GM19438 (cell line): ENCODE data around the gene STARD3.

Source experiments
- ATAC-seq: cut with Tn5 transposase; IDR thresholded peaks from one replicate; pipeline ENCODE4 v1.9.1; 2021; ENCODE audit warnings: low read depth; ENCODE audit not compliant: unreplicated experiment

The STARD3 gene

DNA sequence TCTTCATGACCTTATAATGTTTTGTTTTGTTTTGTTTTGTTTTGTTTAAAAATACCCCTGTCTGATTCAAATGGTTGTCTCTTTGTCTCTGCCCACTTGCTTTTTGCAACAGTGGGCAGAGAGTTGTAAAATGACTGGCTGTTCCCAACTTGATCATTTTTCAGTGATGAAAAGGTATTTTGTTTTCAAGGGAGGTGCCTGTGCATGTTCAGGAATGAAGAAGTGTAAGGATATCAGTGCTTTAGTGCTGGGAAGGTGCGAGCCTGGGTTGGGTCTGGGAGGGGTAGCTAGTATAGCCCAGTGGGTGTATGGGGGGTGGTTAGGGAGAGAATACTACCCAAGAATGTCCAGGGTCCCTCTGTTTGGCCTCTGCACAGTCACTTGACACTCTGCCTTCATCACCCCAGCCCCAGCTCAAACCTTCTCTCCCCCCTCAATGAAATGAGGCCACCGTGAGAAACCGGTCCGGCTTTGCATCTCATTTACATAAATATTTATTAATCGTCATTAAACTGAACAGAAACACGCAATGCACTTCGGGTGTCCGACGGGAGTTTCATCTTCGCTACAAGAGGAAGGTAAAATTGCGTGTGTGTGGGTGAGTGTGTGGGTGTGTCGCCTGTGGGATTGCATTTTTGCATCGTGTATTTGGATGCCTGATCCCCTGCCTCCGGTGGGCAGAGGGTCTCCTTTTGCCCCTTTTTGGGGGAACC, 33.5 kb upstream of the STARD3 start:
- ATAC-seq = no peak

DNA sequence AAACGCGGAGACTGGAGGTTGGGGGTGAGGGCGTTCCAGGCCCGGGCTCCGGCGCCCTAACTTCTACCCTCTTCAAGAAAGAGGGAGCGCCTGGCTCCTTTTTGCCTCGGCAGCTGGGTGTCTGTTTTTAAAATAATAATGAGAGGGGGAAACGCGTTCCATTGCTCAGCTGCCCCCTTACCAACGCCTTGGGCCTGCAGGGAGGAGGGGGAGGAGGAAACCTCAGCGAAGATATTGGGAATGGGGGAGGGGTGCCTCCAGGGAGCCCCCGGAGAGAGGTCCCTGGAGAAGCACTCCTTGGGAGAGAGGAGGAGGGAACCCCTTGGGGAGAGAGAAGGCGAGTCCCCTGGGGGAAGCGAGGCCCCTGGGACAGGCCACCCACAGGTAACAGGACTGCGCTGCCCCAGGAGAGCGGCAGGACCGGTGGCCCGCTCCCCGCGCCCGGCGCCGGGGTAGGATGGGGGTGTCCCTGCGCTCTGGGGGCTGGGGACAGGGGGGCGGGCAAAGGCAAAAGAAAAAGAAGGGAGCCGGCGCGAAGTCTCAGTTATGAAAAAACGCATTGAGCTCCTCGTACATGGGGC, 31.9 kb upstream of the STARD3 start:
- no peak for ATAC-seq

DNA sequence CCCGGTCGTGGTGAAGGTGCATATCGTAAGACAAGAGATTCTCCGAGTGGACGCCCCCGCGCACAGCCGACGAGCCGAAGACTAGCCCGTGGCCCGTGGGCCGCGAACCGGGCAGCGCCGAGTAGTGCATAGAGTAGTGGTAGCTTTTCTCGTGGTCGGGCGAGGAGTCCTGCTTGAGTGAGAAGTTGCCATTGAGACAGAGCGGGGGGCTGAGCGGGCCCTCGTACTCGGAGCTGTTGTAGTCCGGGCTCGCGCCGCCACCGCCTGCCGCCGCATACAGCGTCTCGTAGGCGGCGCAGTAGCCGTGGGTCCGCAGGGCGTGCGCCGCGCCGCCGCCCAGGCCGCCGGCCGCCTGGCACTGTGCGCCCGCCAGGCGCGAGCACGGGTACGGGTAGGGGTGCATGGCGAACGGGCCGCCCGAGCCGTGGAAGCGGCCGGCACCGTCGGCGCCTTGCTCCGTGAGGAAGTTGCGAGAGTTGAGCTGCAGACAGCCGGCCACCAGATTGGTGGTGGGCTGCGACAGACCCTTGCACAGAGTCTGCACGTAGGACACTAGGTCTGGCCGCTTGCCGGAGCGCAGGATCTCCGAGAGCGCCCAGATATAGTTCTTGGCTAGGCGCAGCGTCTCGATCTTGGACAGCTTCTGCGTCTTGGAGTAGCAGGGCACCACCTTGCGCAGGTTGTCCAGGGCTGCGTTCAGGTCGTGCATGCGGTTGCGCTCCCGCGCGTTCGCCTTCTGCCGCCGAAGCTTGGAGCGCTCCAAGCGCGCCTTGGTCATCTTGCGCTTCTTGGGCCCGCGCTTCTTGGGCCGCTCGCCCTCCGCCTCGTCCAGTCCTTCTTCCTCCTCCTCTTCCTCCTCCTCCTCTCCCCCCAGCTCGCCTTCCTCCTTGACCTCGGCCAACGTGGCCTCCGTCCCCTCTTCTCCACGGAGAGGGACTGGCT, 31.2 kb upstream of the STARD3 start:
- no peak for ATAC-seq

DNA sequence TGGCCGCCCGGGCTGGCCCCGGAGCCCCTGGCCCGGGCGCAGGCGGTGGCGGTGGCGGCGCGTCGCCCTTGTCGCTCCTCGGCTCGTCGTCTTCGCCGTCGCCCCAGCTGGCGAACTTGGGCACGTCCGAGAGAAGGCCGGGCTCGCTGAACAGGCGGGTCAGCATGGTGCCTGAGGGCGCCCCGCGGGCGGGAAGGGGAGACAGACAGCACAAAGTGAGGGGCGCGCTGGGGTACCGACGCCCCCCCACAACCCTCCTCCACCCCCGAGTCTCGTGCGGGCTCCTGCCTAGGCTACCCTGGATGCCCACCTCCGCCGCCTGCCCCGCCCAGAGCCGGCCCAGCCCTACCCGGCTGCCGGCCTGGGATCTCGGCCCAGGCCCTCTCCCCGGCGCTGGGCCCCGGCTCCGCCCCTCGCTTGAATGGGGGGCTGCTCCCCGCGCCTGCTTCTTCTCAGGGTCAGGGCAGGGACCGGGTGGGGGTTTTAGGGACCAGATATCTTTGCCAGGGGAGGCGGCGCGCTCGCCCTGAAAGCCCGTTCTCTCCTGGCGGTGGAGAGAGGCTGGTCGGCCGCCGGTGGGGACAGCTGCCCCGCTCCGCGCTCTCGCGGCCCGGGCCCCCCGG, 30.4 kb upstream of the STARD3 start:
- ATAC-seq = no peak

DNA sequence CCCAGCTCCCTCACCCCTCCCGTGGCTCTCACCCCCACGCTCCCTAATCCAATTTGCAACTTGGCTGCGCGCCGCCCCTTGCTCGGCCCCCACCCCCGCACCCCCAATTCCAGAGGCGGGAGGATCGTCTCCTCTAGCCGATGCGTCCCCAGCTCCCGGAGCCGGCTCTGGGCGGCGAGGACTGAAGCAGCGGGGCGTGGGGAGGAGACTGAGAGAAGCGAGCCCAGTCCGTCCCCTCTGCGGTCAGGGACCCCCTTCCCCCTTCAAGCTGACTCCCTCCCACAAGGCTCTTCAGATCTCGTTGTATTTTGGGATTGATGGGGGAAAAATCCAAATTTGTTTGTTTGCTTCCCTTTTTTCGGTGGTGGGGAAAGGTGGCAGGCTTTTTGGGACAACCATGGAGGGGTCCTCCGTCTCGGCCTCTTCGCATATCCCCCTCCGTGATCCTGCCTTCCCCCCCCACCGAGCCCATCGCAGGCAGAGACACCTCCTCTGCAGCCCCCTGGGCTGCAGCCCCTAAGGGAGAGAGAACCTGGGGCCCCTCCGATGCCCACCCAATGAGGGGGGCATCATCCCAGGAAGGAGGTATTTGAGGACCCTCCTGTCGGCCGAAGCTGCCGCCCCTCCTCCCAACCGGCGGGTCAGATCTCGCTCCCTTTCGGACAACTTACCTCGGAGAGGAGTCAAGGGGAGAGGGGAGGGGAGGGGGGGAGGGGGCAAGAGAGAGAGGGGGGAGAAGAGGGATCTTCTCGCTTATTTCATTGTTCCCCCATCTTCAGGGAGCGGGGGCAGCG, 29.7 kb upstream of the STARD3 start:
- ATAC-seq = no peak

DNA sequence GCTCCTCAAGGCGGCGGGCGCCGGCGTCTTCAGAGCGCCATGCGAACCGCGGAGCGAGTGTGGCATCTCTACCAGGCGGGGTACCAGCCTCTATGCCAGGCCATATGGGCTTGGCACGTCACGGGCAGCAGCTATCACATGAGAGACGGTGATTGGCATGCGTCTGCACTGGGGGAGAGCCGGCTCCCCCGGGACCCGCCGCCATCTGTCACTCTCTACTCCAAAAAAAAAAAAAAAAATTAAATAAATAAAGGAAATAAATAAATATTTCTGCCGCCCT, 29.2 kb upstream of the STARD3 start, which contains the start of gene NEUROD2:
Gene NEUROD2, minus strand, starts transcription at position 70 of the 280 bp plus-strand sequence. CDS start 1,321 bp downstream, outside the sequence.
- ATAC-seq = no peak

DNA sequence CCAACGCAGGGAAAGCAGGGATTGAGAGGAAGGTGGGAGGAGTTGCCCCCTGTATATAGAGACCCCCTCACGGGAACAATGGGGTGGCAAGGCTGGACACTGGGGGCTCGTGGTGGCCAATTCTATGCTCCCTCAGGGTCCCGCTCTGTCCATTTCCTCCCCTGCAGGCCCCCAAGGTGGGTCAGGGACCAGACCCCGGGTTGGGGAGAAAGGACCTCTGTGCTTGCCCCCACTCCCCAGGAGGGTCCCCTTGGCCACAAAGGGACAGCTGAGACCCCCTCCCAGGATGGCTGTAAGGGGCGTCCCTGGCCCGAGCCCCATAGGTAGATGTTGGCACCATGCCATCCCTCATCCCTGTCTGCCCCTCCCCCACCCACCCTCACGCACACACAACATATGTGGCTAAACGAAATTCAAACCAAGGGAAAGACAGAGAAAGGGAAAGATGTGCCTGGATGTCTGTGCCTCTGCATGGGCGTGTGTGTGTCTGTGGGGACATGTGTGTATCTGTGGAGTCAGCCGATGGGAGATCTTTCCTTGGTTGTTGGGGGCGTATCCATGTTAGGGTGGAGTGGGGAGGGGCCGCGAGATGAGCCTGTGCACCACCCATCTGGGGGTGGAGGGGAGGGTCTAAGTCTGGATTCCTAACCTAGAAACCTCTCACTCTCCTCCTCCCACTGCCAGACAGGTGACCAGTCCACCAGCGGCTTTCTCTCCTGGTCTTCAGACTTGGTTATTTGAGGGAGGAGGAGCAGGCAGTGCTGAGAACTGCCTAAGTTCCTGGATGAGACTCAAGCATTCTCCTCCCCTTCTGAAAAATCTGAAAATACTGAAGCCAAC, 28.6 kb upstream of the STARD3 start:
- no peak for ATAC-seq

DNA sequence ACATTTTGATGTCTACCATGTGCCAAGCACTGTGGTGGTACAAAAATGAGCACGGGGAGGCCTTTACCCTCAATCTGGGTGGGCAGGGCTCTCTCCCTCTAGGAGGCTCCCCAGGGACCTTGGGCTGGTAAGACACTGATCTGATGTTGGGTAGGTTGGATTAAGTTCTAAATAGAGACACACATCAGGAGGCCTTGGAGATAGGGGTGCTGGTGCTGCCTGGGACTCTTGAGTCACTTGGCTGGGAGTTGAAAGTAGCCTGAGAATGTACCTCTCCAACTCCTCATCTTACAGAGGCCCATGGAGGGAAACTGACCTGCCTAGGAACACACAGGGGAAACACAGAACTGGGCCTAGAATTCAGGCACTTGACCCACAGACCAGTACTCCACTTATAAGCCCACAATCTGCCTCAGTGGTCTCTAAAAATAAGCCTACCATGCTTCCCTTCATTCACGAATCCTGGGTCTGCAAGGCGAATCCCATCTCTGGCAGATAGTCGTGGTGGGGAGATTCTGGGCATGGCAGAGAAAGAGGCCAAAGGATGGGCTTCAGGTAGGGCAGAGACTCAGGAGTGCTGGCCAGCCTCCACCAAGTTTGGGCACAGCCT, 27.4 kb upstream of the STARD3 start:
- no peak for ATAC-seq

DNA sequence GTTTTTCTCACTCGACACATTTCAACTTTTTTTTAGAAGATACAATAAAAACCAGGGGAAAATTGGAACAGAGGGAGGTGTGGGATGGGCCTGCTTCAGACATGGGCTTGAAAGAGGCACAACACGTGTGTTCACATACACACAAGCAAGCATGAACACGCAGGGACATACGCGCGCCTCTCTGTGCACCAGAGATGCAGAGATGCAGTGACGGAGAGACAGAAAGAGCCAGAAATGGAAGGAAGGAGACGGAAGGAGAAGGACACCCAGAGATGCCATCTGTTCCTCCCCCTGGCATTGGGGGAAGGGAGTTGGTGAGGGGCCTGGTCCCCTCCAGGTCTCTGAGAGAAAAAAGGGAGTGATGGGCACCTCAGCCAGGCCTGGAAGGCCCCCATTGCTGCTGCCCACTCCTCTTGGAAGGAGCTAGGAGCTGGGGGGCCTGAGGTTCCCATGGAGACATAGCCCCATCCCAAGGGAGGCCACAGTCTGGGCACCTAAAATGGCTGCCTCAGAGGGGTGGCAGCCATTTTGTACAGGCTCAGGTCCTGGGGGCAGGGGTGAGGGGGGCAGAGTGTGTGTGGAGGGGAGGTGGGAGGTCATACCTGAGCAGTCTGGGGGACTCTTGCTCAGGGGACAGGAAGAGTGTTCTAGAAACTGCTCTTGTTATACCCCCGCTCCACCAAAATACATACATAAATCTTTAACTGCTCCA, 25.4 kb upstream of the STARD3 start:
- no peak for ATAC-seq

DNA sequence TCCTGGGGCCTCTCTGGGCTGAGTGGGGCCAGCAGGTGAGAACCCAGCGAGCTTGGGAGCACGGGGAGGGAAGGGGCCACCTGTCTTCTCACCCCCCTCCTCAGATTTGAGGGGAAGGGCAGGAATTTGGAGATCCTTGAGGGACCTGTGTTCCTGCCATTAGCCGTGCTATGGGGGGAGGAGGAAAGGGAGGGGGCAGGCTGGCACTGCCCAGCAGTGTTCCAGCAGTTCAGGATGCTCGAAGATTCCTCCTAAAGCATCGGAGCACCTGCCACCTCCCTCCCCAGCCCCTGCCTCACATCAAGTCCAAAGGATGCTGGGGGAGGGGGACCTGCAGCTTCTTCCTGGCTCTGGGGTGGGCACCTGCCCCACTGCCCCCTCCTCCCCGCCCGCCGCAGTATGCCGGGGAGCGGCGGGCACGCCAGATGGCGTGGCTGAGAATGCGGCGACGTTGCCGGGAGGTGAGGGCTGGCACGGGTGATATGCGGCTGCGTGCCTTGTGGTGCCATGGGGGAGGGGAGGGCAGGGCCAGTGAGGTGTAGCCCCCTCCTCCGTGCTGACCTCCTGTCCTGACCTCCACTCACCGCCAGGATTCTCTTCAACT, 24.6 kb upstream of the STARD3 start:
- ATAC-seq = no peak

DNA sequence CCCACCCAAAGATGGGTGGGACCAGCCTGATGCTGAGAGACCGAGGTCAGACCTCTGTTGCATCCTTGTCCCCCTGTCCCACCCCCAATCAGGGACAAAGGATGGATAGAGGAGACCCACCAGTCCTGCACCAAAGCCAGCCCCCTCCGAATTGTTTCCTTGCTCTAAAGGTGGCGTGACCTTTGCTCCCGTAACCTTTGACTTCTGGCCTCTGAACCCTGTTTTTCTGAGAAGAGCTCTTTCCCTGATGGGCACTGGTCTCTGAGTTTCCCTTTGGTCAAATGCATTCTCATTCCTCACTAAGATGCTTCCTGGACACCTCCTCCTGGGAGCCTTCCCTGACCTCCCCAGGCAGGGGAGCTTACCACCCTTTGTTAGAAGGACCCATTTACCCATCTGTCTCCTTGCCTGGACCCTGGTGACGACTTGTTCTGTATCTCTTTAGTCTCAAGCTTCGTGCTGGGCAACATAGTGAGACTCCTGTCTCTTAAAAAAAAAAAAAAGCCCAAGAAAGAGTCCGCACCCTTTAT, 23.9 kb upstream of the STARD3 start:
- no peak for ATAC-seq

DNA sequence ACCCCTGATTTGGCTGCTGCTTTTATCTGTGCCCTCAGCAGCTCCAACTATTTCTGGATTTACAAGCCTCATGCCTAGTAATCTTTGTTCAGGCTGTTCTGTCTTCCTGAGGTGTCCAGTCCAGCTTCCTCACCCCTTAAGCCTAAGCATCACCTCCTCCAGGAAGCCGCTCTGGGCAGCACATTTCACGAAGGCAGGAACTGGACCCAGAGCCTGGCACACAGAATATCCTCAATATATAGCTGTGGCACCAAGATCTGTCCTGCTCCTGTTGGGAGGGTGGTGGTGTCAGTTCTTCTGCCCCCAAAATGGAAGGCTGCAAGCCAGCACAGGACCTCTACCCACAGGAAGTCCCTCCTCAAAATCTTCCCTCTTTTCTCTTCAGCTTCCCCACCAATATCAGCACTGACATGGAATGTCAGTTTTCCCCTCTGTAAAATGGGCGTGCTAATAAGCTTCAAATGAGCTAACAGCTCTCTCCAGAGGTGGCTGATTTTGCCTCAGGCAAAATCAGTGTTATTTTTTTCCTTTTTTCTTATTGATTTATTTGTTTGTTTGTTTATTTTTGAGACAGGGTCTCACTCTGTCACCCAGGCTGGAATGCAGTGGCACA, 22.3 kb upstream of the STARD3 start:
- no peak for ATAC-seq

DNA sequence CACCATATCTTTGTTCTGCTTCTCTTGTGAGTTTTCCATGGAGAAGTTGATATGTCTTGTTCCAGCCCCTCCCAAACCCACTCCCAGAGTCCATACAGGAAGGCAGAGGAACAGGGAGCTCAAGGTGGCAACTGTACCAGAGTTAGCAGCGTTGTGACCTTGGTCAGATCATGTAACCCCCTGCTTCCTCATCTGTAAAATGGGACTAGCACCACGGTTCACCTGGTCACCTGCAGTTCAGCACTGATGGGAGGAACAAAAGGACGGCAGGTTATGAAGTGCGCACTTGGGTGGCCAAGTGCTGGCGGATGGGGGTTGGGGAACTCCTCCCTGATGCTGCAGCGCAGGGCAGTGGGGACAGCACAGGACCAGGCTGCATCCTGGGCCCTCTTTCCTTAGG, 21.5 kb upstream of the STARD3 start:
- ATAC-seq = no peak

DNA sequence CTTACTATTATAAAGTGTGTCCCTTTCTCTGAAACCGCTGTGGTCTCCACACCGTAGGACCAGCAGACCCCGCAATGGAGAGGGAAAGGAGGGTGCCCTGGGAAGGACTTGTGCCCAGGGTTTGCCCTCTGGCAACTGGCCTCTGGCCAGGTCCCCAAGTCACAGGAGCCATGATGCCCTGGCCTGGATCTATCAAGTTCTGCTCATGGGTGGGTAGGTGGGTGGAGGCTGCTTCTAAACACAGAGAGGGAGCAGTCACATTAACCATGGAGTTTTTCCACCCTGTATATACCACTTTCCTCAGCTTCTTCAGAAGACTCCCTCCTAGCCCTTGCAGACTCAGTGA, 19.9 kb upstream of the STARD3 start:
- no peak for ATAC-seq

DNA sequence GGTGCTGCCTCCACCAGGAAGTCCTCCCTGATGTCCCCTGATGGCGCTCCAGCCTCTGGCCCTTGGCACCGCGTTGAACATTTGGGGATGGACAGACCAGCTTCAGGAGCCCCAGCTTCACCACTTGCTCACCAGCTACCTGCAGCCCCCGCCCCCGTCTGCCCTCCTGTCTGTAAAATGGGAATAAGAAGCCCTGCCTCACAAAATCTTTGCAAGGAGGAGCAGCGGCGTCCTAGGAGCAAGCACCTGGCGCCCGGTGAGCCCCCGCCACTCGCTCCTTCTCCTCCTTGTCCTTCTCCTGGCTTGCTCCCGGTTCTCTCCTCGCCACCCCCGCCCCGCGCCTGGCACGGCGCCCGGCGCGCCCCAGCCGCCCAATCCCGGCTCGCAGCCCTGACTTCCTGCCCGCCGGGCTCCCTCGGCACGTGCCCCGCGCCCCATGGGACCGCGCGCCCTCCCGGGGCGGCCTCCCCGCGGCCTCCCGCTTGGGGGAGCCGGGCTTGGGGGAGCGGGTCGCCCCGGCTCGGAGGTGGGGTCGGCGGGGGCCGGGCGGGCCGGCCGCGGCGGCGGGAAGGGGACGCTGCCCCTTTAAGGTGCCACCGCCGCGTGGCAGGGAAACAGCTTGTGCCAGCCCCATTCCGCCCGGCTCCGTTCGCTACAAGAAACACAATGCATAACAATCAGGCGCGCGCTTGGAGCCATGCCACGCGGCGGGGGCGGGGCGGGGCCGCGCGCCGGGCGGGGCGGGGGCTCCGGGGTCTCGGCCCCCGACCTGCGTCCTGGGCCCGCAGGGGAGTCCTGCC, 19.3 kb upstream of the STARD3 start:
- no peak for ATAC-seq

DNA sequence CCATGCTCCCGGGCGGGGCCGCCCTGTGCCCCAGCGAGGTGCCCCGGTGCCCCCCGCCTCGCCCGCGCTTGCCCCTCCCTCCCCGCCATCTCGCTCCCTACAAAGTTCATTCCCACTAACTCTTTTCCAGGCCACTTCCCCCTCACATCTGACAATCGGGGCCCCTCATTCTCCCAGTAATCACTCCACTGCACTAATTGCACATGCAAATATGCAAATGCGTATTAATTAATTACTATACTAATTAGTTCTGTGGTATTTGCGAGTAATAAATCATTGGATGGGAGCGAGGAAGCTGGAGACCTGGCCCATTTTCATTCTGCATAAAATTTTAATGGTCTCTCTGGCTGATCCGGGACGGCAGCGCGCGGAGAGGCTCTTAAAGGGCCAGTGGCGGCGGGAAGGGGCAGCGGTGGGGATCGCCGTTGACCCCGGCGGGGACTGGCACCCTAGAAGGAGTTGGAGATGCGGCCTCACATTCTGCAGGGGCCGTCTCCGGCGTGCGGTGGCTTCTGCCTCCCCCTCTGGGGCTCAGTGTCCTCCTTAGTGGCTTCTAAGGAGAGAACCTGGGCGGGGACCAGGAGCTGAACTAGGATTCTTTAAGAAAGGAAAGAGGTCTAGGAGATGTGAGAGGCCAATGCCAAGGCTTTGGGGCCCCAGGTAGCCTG, 18.6 kb upstream of the STARD3 start:
- no peak for ATAC-seq
